Right lung (tissue), 5 donors: ENCODE measurements around the gene ME1. TPM values are rescaled to one million over a fixed set of nuclear protein-coding genes. Genes with fewer than 3 reads are reported as not detected.
A peak's percentile ranks its signal among the peaks of the same experiment; 100 is the strongest.
"Not testable (repeated sequence)": the region's sequence is repeated elsewhere in the genome, so short reads cannot be mapped to it uniquely, and the experiment has no call there.

Source experiments
- DNase-seq, 2 donors: peaks; one replicate each; pipeline ENCODE4 v3.0.0-alpha.2; 2013
- polyA plus RNA-seq, 5 donors: library from polyadenylated mRNA; unstranded; fragments of 120-200 nt; gene quantifications; one replicate each; pipeline versions ENCODE4 v1.2.1 to v1.2.3, GENCODE V29; 2013; ENCODE audit warnings: inconsistent platforms in 1 of 5, low replicate concordance in 1 of 5; ENCODE audit not compliant: insufficient read length in 5 of 5, insufficient read depth in 1 of 5

ME1 gene
- polyA plus RNA-seq, 5 donors: 8.5 to 15.1 (median 11.1) TPM

DNA sequence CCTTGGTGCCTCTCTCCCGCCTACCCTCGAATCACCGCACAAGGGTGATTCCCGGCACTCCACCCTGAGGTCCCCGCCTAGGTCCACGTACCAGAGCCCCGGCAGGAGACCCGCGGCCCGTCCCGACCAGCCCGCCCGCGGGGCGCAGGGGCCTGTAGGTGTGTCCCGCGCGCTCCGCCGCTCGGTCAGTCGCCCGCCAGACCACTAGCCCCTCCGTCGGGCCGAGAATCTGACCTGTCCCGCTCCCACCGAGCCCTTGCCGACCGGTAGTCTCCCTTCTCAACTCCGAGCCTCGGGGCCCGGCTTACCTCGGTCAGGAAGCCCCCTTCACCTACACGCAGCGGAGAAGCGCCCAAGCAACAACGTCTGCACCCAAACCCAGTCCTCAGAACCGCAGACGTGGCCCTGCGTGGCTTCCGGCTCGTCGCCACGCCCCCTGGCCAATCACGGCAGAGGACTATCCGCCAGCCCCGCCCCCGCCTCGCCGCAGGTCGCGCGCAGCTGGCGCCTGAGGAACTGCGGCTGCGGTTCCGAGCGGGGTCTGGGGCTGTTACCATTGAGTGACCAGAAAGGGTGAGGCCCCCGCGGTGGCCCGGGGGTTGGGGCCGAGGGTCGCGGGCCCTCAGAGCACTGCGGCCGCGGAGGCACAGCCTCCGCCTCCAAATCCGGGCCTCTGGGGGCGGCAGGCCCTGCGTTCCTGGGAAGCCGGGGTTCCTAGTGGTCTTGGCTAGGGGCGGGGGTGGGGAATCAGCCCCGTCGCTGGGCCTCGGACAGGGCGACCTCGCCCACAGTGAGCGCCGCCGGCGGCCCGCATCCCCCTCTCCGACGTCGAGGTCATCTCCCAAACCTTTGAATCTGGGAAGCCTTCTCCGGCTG lies 237.7 kb downstream of the ME1 start, which contains the start of the genes PGM3 and RWDD2A:
Gene PGM3, minus strand, starts transcription at position 395 of the 876 bp plus-strand sequence. CDS start 2,253 bp downstream, outside the sequence.
Gene RWDD2A, plus strand, starts transcription at position 487 of the 876 bp plus-strand sequence. CDS start 1,095 bp downstream, outside the sequence.
- DNase-seq: peak; percentile 88 to 90

DNA sequence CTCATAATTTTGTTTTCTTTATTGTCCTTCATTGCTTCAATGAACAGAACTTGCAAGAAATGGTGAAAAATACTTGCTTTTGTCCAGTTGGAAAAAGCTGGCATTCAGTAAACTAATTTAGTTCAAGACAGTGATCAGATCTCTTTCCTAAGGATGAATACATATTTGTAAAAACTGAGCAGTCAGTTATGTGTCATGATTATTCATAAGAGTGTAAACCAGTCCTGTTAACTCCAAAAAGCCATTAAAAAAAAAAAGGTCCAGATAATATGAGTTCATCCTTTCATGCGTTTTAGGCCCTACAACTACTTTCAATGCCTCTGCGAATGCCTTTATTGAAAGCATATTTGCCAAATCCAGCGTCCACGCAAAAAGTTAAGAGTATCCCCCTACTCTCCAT lies 238.4 kb downstream of the ME1 start:
- no peak for DNase-seq

- DNase-seq: not testable (repeated sequence)
Observed at GRCh38 chr6:83191974-83192373, 238.9 kb downstream of the ME1 start.

DNA sequence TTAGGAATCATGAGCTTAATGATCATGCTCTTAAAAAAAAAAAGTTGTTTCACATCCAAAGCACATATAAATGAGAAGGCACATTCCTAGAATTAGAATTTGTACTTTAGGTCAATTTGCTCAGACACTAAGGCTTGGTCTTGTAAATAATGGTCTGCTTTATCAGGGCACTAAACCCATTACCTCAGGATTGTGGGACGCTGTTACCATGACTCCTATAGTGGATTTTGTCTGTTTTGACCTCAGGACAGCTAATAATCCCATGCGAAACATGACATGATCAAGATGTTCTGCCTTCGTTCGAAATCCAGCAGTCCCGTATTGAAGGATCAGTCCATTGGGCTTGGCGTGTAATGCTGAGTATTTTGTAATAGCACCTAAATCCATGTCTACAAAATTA lies 240.2 kb downstream of the ME1 start:
- DNase-seq: peak; percentile 83 to 86

DNA sequence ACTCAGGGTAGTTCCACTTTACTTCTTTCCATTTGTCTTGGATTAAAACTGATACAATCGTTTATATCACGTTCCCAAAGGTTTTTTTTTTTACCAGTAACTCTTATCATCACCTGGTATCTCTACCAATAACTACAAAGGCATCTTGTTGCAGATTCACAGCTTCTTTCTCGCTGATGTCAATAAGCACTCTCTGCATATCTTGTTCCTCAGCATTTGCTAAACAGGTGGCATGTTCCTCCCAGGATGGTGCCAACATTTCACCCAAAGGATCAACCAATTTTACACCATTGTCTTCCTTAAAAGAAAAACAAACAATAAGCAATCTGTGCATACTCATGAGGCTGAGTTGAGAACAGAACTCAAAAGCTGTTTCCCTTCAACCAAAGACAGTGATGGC lies 242.3 kb downstream of the ME1 start:
- no peak for DNase-seq

DNA sequence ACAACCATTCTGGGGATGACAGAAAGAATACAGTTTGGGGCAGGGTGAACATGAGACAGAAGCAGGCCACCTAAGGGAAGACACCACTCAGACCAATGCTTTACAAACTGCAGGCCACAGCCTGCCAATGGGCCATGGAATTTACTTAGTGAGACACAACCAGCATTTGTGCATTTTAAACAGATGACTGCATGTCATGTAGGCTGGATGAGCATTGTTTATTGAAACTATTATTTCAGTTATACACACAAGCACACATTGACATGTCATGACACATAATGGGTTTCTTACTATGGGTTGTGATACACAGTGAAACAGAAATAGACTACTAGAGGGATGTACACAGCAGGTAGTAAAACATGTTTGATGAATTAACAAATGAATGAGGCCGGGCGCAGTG lies 245.8 kb downstream of the ME1 start:
- DNase-seq: no peak

- no peak for DNase-seq
Observed at GRCh38 chr6:83183082-83183828, 247.6 kb downstream of the ME1 start.

DNA sequence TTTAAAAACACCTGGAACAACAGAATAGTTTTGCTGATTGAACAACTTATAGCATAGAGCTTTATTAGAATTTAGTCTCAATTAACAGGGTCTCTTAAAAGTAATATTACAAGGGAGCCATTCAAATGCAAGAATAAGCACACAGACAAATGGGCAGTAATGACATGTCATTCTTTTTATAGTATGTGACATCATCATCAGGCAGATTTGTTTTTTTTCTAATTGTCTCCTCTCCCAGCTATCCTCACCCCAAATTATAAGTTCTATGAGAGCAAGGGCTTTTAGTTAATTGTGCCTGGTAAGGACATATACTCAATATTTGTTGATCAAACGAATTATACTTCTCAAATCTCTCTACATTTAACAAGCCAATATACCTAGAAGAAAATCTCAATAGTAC lies 248.7 kb downstream of the ME1 start:
- DNase-seq: no peak

GRCh38 chr6:83180426-83180950 lies 250.4 kb downstream of the ME1 start:
- DNase-seq: no peak

DNA sequence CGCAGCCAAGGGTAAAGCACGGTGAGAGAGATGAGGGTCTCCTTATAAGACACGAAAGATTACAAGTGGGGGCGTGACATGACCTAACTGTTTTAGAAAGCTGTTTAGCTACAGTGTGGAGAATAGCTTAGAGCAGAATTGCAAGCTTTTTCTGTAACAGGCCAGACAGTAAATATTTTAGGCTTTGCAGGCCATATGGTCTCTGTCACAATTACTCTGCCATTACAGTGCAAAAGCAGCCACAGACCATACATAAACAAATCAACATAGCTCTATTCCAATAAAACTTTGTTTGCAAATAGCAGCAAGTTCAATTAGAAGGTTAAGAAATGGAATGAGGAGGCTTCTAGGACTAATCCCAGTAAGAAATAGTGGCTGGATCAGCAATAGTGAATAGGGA lies 254.6 kb downstream of the ME1 start:
- peak; percentile 31 to 46 for DNase-seq

DNA sequence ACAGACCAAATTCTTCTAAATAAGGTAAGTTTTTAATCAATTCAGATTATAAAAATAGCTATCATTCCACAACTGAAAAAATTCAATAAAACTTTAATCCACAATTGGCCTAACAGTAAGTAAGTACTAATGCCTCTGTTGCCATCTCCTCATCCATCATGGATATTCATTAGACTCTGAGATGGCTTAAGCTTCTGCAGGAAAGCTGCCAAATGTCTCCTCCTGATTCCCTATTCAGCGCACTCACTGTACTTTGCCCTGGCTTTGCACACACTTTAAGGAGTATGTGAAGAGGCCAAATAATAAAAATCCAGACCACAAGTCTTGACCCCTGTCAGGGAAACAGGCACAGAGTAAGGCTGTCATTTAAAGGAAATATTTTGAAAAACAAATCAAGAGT lies 261.3 kb downstream of the ME1 start:
- no peak for DNase-seq

DNA sequence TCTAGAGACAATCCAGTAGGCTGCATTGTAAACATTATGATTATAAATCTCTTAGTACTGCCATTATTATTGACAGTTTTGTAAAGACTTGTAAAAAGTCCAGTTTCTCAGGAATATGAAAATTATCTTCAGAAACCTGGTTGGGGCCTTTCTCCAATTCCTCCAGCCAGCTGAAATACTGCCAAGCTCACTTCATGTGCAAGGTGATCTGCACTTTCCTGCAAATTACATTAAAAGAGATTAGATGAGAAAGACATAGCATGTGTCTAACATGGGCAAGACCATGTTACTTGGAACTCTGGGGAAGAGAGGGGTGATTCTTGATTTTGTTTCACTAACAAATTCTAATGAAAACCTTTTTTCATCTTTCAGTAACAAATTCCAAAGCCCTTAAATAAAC lies 261.7 kb downstream of the ME1 start:
- no peak for DNase-seq

- DNase-seq: no peak
Observed at GRCh38 chr6:83168556-83168955, 262.3 kb downstream of the ME1 start.

DNA sequence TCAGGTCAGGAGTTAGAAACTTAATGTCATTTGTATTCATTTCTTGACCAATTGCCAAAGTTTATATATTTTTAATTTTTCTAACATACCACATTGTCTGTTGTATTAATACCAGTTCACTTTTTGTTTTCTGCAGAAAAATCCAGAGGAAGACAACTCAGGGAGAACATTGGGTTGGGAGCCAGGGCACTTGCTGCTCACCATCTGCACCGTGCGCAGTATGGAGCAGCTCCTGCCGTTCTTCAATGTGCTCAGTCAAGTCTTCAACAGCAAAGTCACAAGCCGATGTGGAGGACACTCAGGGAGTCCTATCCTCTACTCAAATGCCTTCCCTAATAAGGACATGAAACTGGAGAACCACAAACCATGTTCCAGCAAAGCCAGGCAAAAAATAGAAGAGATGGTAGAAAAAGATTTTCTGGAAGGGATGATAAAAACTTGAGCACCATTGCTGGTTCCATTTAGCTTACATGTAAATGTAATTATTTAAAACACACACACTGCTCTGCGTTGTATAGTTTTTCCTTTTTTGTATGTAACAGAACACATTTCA lies 263.0 kb downstream of the ME1 start:
- no peak for DNase-seq

Other genes with a start within 250 kb of the ME1 start
- 10 to 100 TPM; 54.9 to 91.3 (median 79.7) TPM for gene PGM3, start 237.8 kb downstream of the ME1 start, polyA plus RNA-seq
- 1 to 10 TPM; 5.0 to 6.5 (median 5.4) TPM for gene RWDD2A, start 237.7 kb downstream of the ME1 start, polyA plus RNA-seq
- gene PRSS35, start 81.5 kb upstream of the ME1 start, polyA plus RNA-seq: 10 to 100 TPM; 28.7 to 89.4 (median 60.1) TPM